Transverse colon (tissue), 4 donors: ENCODE measurements around the gene GMPPB. TPM values are rescaled to one million over a fixed set of nuclear protein-coding genes. Genes with fewer than 3 reads are reported as not detected.
"Not testable (repeated sequence)": the region's sequence is repeated elsewhere in the genome, so short reads cannot be mapped to it uniquely, and the experiment has no call there.

ENCODE experiments used
- DNase-seq: peaks from one replicate; pipeline ENCODE4 v3.0.0-alpha.2; 2019
- H3K27ac ChIP-seq, 4 donors: fragments of 200-600 bp; sonication (generic); 2 replicates each; pipeline ENCODE4 v1.5.1; 2016 to 2018; ENCODE audit warnings: inconsistent platforms in 4 of 4
- H3K27me3 ChIP-seq: fragments of 200-600 bp; sonication (generic); 2 replicates; pipeline ENCODE4 v1.5.1; 2017; ENCODE audit warnings: inconsistent platforms
- H3K36me3 ChIP-seq, 4 donors: fragments of 200-600 bp; sonication (generic); 2 replicates each; pipeline ENCODE4 v1.5.1; 2017 to 2019; ENCODE audit warnings: inconsistent platforms in 4 of 4
- H3K4me1 ChIP-seq, 4 donors: fragments of 200-600 bp; sonication (generic); 2 replicates each; pipeline ENCODE4 v1.5.1; 2017 to 2020; ENCODE audit warnings: inconsistent platforms in 4 of 4
- H3K4me3 ChIP-seq, 4 donors: fragments of 200-600 bp; sonication (generic); 1 replicate in 1 of 4; 2 replicates in 3 of 4; pipeline versions ENCODE4 v1.5.1 to v1.6.1; 2017 to 2019; ENCODE audit warnings: inconsistent platforms in 4 of 4
- H3K9me3 ChIP-seq, 2 donors: fragments of 200-600 bp; sonication (generic); 2 replicates each; pipeline ENCODE4 v1.5.1; 2017 to 2019; ENCODE audit warnings: inconsistent platforms in 2 of 2
- EP300 ChIP-seq: sonication (generic); formaldehyde crosslinking; IDR thresholded peaks from one replicate; pipeline ENCODE4 v1.6.1; 2017; ENCODE audit warnings: antibody characterized with exemption, low read depth
- POLR2A ChIP-seq: fragments of 450-650 bp; IDR thresholded peaks from one replicate; pipeline ENCODE4 v1.6.1; 2016; ENCODE audit warnings: antibody characterized with exemption, mild to moderate bottlenecking, moderate library complexity
- POLR2AphosphoS5 ChIP-seq, 3 donors: sonication (generic); formaldehyde crosslinking; IDR thresholded peaks; one replicate each; pipeline ENCODE4 v1.6.1; 2016; ENCODE audit warnings: antibody characterized with exemption in 3 of 3
- WGBS, 2 donors: methylation state at CpG; one replicate each; pipeline ENCODE4 v1.1.5; 2018; ENCODE audit warnings: low coverage in 1 of 2; 5-methylcytosine and 5-hydroxymethylcytosine counted together
- in situ Hi-C, 4 donors: fragments of 200-750 bp; cut with MboI; loops; one replicate each; pipeline versions ENCODE4 v1.15.0 to v1.15.1; 2017; ENCODE audit warnings: low sequenced_read_pairs in 3 of 4, low pct_ligation_motif_present in 1 of 4, low pct_unique_long_range_greater_than_20kb in 1 of 4
- intact Hi-C: fragments of 100-400 bp; cut with DNase I; formaldehyde crosslinking; loops from one replicate; pipeline ENCODE4 v1.15.1; 2023; ENCODE audit warnings: low total_unique reads
- total RNA-seq, 4 donors: library from RNA; depleted of rRNA; stranded (reverse); fragments of >200 nt; gene quantifications; one replicate each; pipeline ENCODE4 v1.1.0, GENCODE V29; 2016
- TF ChIP-seq, protein P1 (sequence below), 5 experiments: fragments of 200-600 bp in 3 of 5; fragments of 450-650 bp in 2 of 5; sonication (generic) in 3 of 5; IDR thresholded peaks; 1 replicate in 2 of 5; 2 replicates in 3 of 5; pipeline ENCODE4 v1.5.1; 2016 to 2017; ENCODE audit warnings: antibody characterized with exemption in 5 of 5, inconsistent platforms in 3 of 5, mild to moderate bottlenecking in 2 of 5, moderate library complexity in 1 of 5

GMPPB gene
- total RNA-seq, 4 donors from 2014 or later = 37.2 to 53.9 (median 44.2) TPM

DNA sequence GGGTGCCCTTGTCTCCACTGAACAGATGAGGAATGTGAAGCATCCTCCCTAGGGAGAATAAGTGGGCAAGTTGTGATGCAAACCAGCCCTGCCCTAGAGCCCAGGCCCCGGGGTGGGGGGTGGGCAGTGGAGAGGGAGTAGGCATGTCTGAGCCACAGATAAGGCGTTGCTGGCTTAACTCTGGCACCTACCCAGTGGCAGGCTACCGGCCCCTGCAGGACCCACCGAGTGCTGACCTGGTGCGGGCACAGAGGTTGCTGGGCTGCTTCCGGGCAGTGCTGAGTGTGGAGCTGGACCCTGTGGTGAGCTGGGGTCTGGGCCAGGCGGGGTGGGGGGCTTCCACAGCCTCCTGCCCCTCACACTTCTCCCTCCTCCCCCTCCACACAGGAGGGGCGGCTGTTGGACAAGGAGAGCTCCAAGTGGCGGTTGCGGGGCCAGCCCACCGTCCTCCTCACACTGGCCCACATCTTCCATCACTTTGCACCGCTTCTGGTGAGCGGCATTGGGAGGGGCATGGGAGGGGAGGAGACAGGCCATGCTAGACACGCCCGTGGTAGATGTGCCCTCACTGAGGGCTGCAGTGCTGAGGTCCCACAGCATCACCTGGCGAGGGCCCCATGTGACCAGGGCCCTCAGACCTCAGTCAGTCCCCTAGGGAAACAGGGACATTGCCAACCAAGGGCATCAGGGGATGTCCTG, 24.3 kb downstream of the GMPPB start:
- in situ Hi-C loops (no loop called here), intact Hi-C loops (no loop called here)
- TF ChIP-seq POLR2AphosphoS5 (IDR thresholded peaks at IDR 0.05) (no peak), EP300 (no peak), POLR2A (no peak)
- TF ChIP-seq, protein P1, sequence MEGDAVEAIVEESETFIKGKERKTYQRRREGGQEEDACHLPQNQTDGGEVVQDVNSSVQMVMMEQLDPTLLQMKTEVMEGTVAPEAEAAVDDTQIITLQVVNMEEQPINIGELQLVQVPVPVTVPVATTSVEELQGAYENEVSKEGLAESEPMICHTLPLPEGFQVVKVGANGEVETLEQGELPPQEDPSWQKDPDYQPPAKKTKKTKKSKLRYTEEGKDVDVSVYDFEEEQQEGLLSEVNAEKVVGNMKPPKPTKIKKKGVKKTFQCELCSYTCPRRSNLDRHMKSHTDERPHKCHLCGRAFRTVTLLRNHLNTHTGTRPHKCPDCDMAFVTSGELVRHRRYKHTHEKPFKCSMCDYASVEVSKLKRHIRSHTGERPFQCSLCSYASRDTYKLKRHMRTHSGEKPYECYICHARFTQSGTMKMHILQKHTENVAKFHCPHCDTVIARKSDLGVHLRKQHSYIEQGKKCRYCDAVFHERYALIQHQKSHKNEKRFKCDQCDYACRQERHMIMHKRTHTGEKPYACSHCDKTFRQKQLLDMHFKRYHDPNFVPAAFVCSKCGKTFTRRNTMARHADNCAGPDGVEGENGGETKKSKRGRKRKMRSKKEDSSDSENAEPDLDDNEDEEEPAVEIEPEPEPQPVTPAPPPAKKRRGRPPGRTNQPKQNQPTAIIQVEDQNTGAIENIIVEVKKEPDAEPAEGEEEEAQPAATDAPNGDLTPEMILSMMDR (IDR thresholded peaks at IDR 0.05) = no peak
- H3K9me3 ChIP-seq = no peaks in the 10 kb centered on the region
- no peak overlapping the region for H3K27ac ChIP-seq
- 86% methylated on average over 13 of the region's 16 CpGs; no CpG with 5 or more reads in 1 of the 2 donors for WGBS, 2 donors
- peaks cover 0 to 10% (median 0%) of the 10 kb centered on the region in 4 donors for H3K36me3 ChIP-seq
- no peaks in the 10 kb centered on the region for H3K4me1 ChIP-seq
- no peaks in the 10 kb centered on the region for H3K27me3 ChIP-seq
- no peak for DNase-seq
- H3K4me3 ChIP-seq = no peak overlapping the region

DNA sequence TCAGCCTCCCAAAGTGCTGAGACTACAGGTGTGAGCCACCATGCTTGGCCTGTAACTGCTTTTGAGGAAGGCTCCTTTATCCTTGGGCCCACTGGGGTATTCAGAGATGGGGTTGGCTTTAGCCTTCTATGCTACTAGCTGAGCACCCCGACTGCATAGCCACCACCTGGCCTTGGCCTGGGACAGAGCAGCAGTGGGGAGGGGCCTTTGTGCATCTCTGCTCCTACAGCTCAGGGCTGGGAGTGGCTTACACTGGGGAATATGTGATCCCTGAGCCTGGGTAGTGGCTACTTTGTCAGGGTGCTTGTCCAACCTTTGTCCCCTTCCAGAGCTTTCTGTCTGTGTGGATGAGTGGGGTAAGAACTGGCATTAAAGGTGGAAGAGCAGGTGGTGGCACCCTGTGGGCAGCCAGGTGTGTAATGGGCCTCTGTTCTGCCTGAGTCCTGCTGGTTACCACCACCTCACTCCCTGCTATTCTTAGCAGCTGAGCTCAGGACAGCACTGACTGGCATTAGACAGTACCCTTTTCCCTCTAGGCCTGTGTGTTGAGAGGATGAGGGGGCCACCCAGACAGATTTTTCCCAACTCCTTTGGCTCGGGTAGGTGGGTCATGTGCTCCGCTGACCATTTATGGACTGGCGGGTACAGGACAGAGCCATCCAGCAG, 28.3 kb downstream of the GMPPB start:
- H3K36me3 ChIP-seq, DNase-seq, H3K27me3 ChIP-seq, in situ Hi-C loops, H3K9me3 ChIP-seq, H3K4me3 ChIP-seq, intact Hi-C loops, H3K27ac ChIP-seq: not testable (repeated sequence)
- WGBS, 2 donors = 69% methylated on average over 4 of the region's 4 CpGs; no CpG with 5 or more reads in 1 of the 2 donors
- peaks cover 8 to 15% (median 8%) of the 10 kb centered on the region in 4 donors for H3K4me1 ChIP-seq

DNA sequence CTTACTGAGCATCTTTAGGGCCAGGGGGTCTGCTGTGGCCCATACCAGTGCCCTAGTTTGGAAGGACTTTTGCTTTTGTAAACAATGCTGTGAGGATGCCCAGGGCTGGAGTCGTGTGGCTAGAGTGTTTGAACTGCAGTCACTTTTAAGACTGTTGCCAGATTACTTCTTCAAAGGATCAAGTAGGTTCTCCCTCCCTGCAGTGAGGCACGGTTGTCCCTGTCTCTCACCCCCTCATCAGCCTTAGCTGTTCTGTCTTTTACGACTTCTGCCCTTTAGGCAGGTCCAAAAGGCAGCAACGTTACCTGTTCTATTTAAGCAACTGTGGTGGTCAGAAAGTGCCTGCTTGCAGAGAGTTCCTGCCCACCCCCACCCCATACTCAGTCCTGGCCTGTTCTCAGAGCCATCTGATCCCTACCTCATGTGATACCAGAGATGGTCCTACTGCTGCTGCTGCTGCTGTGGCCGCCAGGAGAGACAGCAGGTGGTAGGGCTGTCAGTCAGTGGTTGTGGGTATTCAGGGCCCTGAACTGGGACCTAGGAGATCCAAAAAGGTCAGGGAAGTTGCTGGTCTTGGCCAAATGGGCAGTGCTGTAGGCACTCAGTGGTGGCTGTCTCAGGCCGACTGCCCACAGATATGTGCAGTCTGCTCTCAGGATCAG, 29.2 kb downstream of the GMPPB start:
- DNase-seq, H3K27me3 ChIP-seq, H3K36me3 ChIP-seq, intact Hi-C loops, H3K4me3 ChIP-seq, in situ Hi-C loops, H3K27ac ChIP-seq, H3K9me3 ChIP-seq: not testable (repeated sequence)
- H3K4me1 ChIP-seq = peaks cover 8 to 22% (median 16%) of the 10 kb centered on the region in 4 donors
- 67% methylated on average over 6 of the region's 6 CpGs; no CpG with 5 or more reads in 1 of the 2 donors for WGBS, 2 donors

DNA sequence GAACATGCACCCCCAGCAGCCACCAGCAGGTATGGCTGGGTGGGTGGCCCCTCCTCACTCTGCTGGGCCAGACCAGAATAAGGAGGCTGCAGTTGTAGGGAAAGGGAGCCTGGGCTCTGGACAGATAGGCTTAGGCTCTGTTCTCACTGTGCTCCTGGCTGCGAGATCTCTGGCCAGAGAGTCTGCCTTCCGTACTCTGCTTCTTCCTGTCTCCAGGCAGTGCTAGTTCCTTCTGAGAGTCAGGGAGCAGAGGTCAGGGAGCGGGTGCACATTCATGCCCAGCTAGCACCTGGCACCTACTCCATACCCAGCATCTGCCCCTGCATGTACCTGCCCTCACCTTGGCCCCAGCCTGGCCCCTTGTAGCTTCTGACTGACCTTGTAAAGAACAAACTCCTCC, 32.3 kb downstream of the GMPPB start:
- peak; percentile 72 for DNase-seq
- in situ Hi-C loops, H3K9me3 ChIP-seq, H3K27ac ChIP-seq, H3K27me3 ChIP-seq, H3K4me3 ChIP-seq, intact Hi-C loops, H3K36me3 ChIP-seq: not testable (repeated sequence)
- H3K4me1 ChIP-seq = peaks cover 11 to 37% (median 23%) of the 10 kb centered on the region in 4 donors
- 69% methylated on average over 3 of the region's 3 CpGs; no CpG with 5 or more reads in 1 of the 2 donors for WGBS, 2 donors

DNA sequence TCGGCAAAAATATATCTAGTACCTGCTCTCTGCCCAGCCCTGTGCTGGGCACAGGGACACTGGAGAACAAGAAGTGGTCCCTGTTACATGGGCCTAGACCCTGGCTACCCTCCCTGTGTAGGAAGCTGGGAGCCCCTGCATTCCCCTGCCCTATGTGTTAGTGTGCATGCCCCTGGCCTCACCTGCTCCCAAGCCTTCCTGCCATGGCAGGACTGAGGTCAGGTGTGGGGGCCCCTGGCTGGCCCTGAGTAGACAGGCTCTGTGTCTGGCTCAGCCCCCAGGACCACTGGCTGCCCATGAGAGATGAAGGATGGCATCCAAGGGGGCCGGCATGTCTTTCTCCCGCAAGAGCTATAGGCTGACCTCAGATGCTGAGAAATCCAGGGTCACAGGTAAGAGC, 32.9 kb downstream of the GMPPB start:
- DNase-seq, intact Hi-C loops, H3K36me3 ChIP-seq, H3K4me3 ChIP-seq, H3K27me3 ChIP-seq, in situ Hi-C loops, H3K27ac ChIP-seq, H3K9me3 ChIP-seq: not testable (repeated sequence)
- 92% methylated on average over 3 of the region's 3 CpGs; no CpG with 5 or more reads in 1 of the 2 donors for WGBS, 2 donors
- peaks cover 11 to 37% (median 26%) of the 10 kb centered on the region in 4 donors for H3K4me1 ChIP-seq

DNA sequence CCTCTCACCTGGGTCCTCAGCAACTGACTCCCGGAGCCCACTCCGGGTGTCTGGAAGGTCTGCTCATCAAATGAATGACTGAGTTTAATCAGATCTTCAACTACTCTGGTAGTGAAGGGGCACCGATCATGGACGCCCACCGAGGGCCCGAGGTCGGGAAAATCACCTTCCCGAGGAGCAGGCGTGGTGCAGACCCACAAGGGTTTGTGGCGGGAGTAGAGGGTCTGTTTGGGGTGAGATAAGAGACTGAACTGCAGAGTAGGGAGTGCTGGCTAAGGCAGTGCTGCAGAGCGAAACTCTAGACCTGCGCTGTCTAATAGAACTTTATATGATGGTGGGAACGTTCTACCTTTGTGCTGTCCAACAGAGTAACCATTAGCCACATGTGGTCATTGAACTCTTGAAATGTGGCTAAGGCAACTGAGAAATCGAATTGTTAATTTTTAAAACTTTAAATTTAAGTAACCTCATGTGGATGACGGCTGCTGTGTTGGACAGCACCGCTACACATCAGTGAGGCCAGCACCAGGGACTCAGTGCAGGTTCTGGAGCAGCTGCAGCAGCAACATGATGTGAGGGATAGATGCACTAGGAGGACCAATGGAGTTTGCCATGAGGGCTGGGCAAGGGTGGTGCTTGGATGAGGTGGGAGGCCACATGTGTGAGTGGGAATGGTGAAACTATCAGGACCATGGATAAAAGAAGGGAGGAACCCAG, 33.7 kb downstream of the GMPPB start:
- in situ Hi-C loops, intact Hi-C loops, H3K36me3 ChIP-seq, H3K9me3 ChIP-seq, DNase-seq, H3K27me3 ChIP-seq: not testable (repeated sequence)
- WGBS, 2 donors = 8 to 12% methylated on average over 11 to 16 of the region's 16 CpGs
- H3K4me3 ChIP-seq = peak overlapping the region; percentile 68 to 100 (median 94)
- H3K27ac ChIP-seq = peak overlapping the region; percentile 68 to 88 (median 83)
- peaks cover 11 to 37% (median 27%) of the 10 kb centered on the region in 4 donors for H3K4me1 ChIP-seq
